ENCODE results near the gene PKP2.

GRCh38 chr12:32839828-32840227 lies 56.7 kb downstream of the PKP2 start:
- TF ChIP-seq CTCF (IDR thresholded peaks at IDR 0.05), result no peak
- TF ChIP-seq POLR2A (IDR thresholded peaks at IDR 0.05), result no peak
